GM18519 (cell line): ENCODE measurements around the gene CFAP58.

Experiments
- ATAC-seq: cut with Tn5 transposase; IDR thresholded peaks from one replicate; pipeline ENCODE4 v1.9.1; 2021; ENCODE audit warnings: mild to moderate bottlenecking, moderate library complexity; ENCODE audit not compliant: unreplicated experiment, low FRiP score

The CFAP58 gene

GRCh38 chr10:104351061-104351702 lies 2.5 kb upstream of the CFAP58 start:
- ATAC-seq: no peak

- peak; percentile 22 for ATAC-seq
Measured at GRCh38 chr10:104351919-104352318, 1.7 kb upstream of the CFAP58 start.

- no peak for ATAC-seq
Measured at GRCh38 chr10:104359811-104360210, 6.2 kb downstream of the CFAP58 start.

- ATAC-seq: no peak
Measured at GRCh38 chr10:104367904-104368303, 14.3 kb downstream of the CFAP58 start.

GRCh38 chr10:104368381-104368780 lies 14.7 kb downstream of the CFAP58 start:
- ATAC-seq: no peak

DNA sequence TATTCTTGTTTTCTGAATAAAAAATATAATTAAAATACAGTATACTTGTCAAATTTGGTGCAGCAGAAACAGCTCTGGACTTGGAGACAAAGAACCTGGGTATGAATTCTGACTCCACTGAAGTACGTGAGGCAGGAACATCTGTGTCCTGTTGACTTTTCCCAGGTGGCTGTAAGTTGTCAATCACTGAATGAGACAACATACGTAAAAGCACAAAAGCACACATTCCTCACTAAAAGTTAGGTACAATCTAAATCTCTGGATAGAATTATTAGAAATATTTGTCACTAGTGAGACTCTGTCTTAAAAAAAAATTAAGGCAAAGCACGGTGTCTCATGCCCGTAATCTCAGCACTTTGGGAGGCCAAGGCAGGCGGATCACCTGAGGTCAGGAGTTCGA lies 18.1 kb downstream of the CFAP58 start:
- no peak for ATAC-seq

- ATAC-seq: no peak
Measured at GRCh38 chr10:104374591-104374990, 21.0 kb downstream of the CFAP58 start.

DNA sequence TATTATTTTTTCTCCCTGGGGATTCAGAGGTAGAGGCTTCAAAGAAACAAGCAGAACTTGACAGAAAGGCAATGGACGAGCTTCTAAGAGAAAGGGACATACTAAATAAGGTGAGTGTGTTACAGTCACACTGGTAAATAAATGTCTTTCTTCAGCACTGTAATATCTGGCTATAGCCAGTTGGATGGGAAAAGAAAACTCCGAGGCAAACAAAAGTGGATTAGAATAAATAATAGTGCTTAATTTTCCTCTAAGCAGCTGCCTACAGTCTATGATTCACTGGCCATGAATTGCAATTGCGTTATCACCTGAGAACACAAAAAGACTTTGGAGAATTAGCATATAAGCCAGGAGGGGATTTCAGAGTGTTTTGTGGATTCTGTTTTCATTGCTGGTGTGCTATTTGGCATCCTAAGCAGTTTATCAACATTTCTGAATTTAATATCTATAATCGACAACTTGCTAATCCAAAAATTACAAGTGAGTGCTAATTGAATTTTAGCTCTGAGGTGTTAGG lies 23.2 kb downstream of the CFAP58 start:
- no peak for ATAC-seq

- ATAC-seq: no peak
Measured at GRCh38 chr10:104380336-104380735, 26.7 kb downstream of the CFAP58 start.

- ATAC-seq: no peak
Measured at GRCh38 chr10:104387130-104387888, 33.7 kb downstream of the CFAP58 start.

DNA sequence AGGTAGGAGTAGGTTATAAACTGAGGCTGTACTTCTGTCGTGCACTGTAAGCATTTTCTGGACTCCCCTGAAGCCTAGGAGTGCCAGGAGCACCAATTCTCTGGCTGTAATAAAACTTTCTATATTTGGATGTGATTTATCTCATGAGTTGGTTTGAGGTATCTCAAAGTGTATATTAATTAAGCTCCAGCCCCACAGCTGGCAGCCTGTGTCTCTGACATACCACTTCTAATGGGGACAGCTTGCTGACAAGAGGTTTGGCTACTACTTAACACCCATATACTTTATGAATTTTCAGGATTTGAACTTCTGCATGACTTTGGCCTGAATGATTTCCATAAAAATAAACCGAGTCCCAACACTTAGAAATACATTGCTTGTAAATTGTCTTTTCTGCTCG lies 35.2 kb downstream of the CFAP58 start:
- no peak for ATAC-seq

GRCh38 chr10:104391150-104391968 lies 37.7 kb downstream of the CFAP58 start:
- no peak for ATAC-seq

GRCh38 chr10:104391969-104392296 lies 38.3 kb downstream of the CFAP58 start:
- ATAC-seq: no peak

DNA sequence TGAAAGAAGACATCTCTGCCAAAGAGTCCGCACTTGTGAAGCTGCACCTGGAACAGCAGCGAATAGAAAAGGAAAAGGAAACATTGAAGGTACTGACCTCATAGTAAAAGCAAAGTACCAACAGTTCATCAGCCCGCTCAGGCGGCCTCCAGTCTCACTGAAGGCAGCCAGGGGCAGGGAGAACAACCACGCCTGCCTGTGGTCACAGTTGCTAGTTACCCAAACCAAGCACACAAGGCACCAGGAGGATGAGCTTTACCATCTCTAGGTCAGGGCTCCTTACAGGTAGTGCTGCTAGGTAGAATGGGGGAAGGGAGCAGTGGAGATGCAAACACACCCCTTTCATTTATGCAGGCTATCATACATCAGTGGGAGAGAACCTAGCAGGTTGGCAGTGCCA lies 39.8 kb downstream of the CFAP58 start:
- no peak for ATAC-seq

DNA sequence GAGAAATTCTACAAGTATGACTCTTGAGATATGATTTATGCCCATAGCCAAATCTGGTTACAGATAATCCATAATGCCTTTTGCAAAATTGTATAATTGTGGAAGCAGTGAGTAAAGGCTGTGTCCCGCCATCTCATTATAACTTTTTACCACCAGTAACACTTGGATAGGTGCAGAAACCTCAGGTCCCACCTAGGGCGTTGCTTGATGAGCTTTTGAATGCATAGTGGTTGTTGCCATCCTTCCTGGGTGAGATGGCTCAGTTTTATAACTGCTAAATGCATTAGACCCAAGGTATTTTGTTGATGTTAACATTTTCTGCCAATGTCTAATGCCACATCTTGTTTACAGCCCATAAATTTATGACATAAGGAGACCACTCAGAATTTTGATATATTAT lies 42.9 kb downstream of the CFAP58 start:
- no peak for ATAC-seq

- no peak for ATAC-seq
Measured at GRCh38 chr10:104403636-104404035, 50.0 kb downstream of the CFAP58 start.

GRCh38 chr10:104406715-104407650 lies 53.4 kb downstream of the CFAP58 start:
- no peak for ATAC-seq

- no peak for ATAC-seq
Measured at GRCh38 chr10:104413528-104413927, 59.9 kb downstream of the CFAP58 start.

DNA sequence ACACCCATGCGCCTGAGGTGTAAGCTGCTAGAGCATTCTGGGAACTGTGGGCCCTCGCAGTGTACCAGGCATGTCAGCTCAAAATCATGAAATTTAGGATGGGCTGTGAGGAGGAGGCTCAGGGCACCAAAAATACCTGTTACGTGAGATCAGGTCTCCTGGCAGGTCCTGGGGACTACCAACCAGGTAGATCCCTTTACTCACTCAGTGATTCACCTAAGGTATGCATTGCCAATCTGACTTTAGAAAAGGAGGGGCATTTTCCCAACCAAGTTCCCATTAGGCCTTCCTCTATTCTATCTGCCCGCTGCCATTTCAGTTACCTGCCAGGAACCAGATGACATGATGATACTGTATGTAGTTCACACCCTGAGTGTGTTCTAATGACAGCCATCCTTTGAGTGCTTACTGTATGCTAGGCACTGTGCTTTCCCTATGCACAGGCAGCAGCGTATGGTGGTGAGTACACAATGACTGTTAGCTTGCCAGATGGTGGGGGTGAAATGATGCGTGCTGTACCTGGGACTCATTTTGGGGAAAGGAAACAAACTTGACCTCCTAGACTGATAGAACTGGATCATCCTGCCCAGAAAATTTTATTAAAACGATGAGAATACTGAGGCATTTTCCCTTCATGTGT lies 62.0 kb downstream of the CFAP58 start:
- ATAC-seq: no peak

GRCh38 chr10:104416851-104417250 lies 63.2 kb downstream of the CFAP58 start:
- no peak for ATAC-seq
